Ectodermal cell (in vitro differentiated cells): ENCODE measurements around the gene CCDC69.

Experiments used
- H3K27ac ChIP-seq: 2 replicates; pipeline ENCODE4 v1.7.0; 2013; ENCODE audit warnings: mild to moderate bottlenecking, low read depth, low read length; ENCODE audit not compliant: insufficient read depth, poor library complexity, severe bottlenecking
- H3K27me3 ChIP-seq: 2 replicates; pipeline ENCODE4 v1.7.0; 2013; ENCODE audit warnings: mild to moderate bottlenecking, low read length; ENCODE audit not compliant: insufficient read depth, control insufficient read depth, poor library complexity, severe bottlenecking
- H3K36me3 ChIP-seq: one replicate; pipeline ENCODE4 v1.7.0; 2013; ENCODE audit warnings: low read length; ENCODE audit not compliant: control insufficient read depth, insufficient read depth
- H3K4me1 ChIP-seq: one replicate; pipeline ENCODE4 v1.7.0; 2013; ENCODE audit warnings: low read length; ENCODE audit not compliant: control insufficient read depth, insufficient read depth
- H3K4me3 ChIP-seq: 2 replicates; pipeline ENCODE4 v1.7.0; 2013; ENCODE audit warnings: low read depth, low read length, control low read depth; ENCODE audit not compliant: insufficient read depth
- H3K9me3 ChIP-seq: 2 replicates; pipeline ENCODE4 v1.7.0; 2013; ENCODE audit warnings: mild to moderate bottlenecking, low read length, moderate library complexity; ENCODE audit not compliant: control insufficient read depth
- WGBS, 2 experiments: methylation state at CpG; one replicate each; pipeline ENCODE4 v1.1.7; 2013; ENCODE audit warnings: missing lambda C conversion rate in 2 of 2; 5-methylcytosine and 5-hydroxymethylcytosine counted together

Gene CCDC69

GRCh38 chr5:151144922-151145321 is 79.0 kb downstream of the CCDC69 start:
- Histone ChIP-seq H3K4me3 (no peak overlapping the region), H3K27me3 (no peaks in the 10 kb centered on the region), H3K4me1 (peaks cover 12% of the 10 kb centered on the region), H3K27ac (no peak overlapping the region), H3K9me3 (no peaks in the 10 kb centered on the region), H3K36me3 (no peaks in the 10 kb centered on the region)
- WGBS, 2 experiments, result 91 to 93% methylated on average over 7 of the region's 7 CpGs

DNA sequence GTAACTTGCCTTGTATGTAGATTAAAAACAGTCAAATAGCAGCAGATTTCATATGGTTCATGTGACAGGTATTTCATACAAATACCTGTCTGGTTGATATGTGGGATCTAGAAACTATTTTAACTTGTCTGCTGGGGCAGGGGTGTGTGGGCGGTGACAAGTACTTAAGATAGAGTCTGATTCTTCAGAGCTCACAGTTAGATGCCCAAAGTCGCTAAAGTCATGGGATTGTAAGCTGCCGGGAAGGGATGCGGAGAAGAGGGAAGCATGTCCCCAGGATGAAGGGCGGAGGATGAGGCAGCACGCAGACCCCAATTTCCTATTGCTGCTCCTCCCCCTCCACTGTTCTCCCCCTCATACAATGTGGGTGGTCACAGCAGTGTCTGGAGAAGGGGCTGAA is 79.6 kb downstream of the CCDC69 start:
- WGBS, 2 experiments, result 93 to 94% methylated on average over 4 to 6 of the region's 6 CpGs

GRCh38 chr5:151143645-151144044 is 80.2 kb downstream of the CCDC69 start:
- no peak overlapping the region for H3K27ac ChIP-seq
- H3K36me3 ChIP-seq, result no peaks in the 10 kb centered on the region
- H3K9me3 ChIP-seq, result no peaks in the 10 kb centered on the region
- H3K27me3 ChIP-seq, result no peaks in the 10 kb centered on the region
- peaks cover 10% of the 10 kb centered on the region for H3K4me1 ChIP-seq
- H3K4me3 ChIP-seq, result no peak overlapping the region
- WGBS, 2 experiments, result 90 to 92% methylated on average over 7 of the region's 7 CpGs

More for the DNA sequence above, 79.6 kb downstream of the CCDC69 start:
- H3K4me1 ChIP-seq, result peaks cover 10% of the 10 kb centered on the region
- H3K9me3 ChIP-seq, result no peaks in the 10 kb centered on the region
- H3K4me3 ChIP-seq, result no peak overlapping the region
- H3K36me3 ChIP-seq, result no peaks in the 10 kb centered on the region
- H3K27ac ChIP-seq, result no peak overlapping the region
- no peaks in the 10 kb centered on the region for H3K27me3 ChIP-seq

DNA sequence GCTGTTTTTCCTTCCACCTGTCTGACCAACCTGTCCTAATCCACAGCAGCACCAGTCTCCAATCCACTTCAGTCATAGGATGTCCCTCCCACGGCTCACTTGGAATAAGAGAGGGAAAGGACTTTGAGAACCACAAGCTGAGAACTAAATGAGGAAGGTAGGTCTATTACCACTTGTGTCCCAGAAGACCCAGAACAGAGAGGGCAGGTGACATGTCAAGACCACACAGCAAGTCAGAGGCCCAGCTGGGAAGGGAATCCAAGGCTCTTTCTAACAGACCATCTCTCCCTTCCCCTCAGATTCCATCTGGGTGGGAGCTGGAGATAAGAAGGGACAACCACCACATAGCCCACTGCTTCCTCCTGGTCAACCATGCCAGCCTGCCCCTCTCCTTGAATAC is 81.0 kb downstream of the CCDC69 start:
- Histone ChIP-seq H3K4me1 (peaks cover 10% of the 10 kb centered on the region), H3K27me3 (no peaks in the 10 kb centered on the region), H3K27ac (no peak overlapping the region), H3K9me3 (no peaks in the 10 kb centered on the region), H3K4me3 (no peak overlapping the region), H3K36me3 (peaks cover 4% of the 10 kb centered on the region)
- 93 to 100% methylated on average over 1 of the region's 1 CpG for WGBS, 2 experiments

DNA sequence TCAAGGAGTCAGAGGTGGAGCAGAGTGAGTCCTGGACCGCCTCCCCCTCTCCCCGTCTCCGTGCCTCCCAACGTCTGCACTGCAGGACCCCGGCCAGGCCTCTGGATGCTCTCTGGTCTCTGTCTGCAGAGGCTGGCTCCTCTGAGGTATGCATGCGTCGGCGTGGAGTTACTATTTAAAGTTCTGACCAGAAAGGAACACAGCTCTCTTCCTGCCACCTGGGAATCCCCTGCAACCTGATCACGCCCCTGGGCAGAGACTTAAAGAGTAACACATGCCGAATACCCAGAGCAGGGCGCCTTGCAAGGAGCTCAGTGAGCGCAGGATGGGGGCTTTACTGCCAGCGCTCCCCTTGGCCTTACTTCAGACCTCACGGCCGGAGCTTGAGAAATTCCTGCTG is 82.4 kb downstream of the CCDC69 start:
- Histone ChIP-seq H3K4me1 (peaks cover 10% of the 10 kb centered on the region), H3K36me3 (peaks cover 12% of the 10 kb centered on the region), H3K27ac (no peak overlapping the region), H3K27me3 (no peaks in the 10 kb centered on the region), H3K9me3 (no peaks in the 10 kb centered on the region), H3K4me3 (no peak overlapping the region)
- WGBS, 2 experiments, result 48% methylated on average over 15 of the region's 15 CpGs

- H3K4me3 ChIP-seq, result no peak overlapping the region
- peaks cover 18% of the 10 kb centered on the region for H3K36me3 ChIP-seq
- peaks cover 10% of the 10 kb centered on the region for H3K4me1 ChIP-seq
- no peaks in the 10 kb centered on the region for H3K27me3 ChIP-seq
- no peak overlapping the region for H3K27ac ChIP-seq
- WGBS, 2 experiments, result 94 to 95% methylated on average over 6 of the region's 7 CpGs
- H3K9me3 ChIP-seq, result no peaks in the 10 kb centered on the region
Measured at GRCh38 chr5:151140686-151141459, 83.0 kb downstream of the CCDC69 start.

GRCh38 chr5:151139646-151140045 is 84.2 kb downstream of the CCDC69 start:
- H3K27me3 ChIP-seq, result no peaks in the 10 kb centered on the region
- H3K36me3 ChIP-seq, result peaks cover 22% of the 10 kb centered on the region
- H3K9me3 ChIP-seq, result no peaks in the 10 kb centered on the region
- WGBS, 2 experiments, result 95 to 100% methylated on average over 3 of the region's 3 CpGs
- H3K27ac ChIP-seq, result no peak overlapping the region
- peaks cover 10% of the 10 kb centered on the region for H3K4me1 ChIP-seq
- no peak overlapping the region for H3K4me3 ChIP-seq

DNA sequence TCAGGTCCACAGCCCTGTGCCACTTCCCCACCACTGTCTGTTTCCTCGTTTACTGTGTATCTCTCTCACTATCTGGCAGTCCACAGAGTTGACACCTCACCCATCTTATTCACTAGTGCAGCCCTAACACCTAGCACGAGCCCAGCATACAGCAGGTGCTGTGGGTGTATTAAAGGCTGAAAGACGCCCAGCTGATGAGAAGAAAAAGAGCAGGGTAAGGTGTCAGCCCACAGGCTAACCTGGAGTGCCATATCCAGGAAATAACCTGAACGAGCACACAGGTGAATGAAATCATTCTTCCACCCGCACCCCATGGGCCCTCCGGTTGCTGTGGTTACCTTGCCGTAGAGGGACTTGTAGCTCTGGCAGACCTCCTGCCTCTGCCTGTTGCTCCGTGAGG is 84.9 kb downstream of the CCDC69 start:
- Histone ChIP-seq H3K4me1 (peaks cover 10% of the 10 kb centered on the region), H3K36me3 (peaks cover 28% of the 10 kb centered on the region), H3K27ac (no peak overlapping the region), H3K27me3 (no peaks in the 10 kb centered on the region), H3K4me3 (no peak overlapping the region), H3K9me3 (no peaks in the 10 kb centered on the region)
- WGBS, 2 experiments, result 95 to 96% methylated on average over 8 of the region's 8 CpGs

DNA sequence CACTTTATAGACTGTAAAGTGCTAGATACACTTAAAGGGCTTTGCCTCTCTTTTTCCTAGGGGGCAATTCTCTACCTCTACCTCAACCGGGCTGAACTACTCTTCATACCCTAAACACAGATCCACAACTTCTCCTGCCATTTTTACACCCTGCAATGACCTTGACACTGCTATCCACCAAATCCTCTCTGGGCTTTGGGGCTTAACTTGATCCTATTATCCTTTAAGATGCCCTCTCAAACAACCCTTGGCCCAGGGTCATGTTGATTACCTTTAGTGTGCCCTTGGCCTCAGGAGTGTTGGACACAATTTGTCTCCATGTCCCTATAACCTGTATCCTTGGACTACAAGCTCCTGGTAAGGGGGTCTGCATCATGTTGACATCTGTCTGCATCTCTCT is 85.8 kb downstream of the CCDC69 start:
- Histone ChIP-seq H3K9me3 (no peaks in the 10 kb centered on the region), H3K27me3 (no peaks in the 10 kb centered on the region), H3K4me1 (peaks cover 10% of the 10 kb centered on the region), H3K4me3 (no peak overlapping the region), H3K27ac (no peak overlapping the region), H3K36me3 (peaks cover 34% of the 10 kb centered on the region)
- 86 to 90% methylated on average over 1 of the region's 1 CpG for WGBS, 2 experiments

- H3K4me3 ChIP-seq, result no peak overlapping the region
Measured at GRCh38 chr5:151137067-151137825, 86.6 kb downstream of the CCDC69 start.

More at GRCh38 chr5:151137067-151137825, 86.6 kb downstream of the CCDC69 start:
- Histone ChIP-seq H3K9me3 (no peaks in the 10 kb centered on the region), H3K36me3 (peaks cover 34% of the 10 kb centered on the region), H3K4me1 (peaks cover 6% of the 10 kb centered on the region), H3K27ac (no peak overlapping the region), H3K27me3 (no peaks in the 10 kb centered on the region)
- WGBS, 2 experiments, result 87 to 94% methylated on average over 10 of the region's 10 CpGs
